Caco-2 (cell line): ENCODE data around the gene CENPL. TPM values are rescaled to one million over a fixed set of nuclear protein-coding genes. Genes with fewer than 3 reads are reported as not detected.
"Not testable (repeated sequence)": the region's sequence is repeated elsewhere in the genome, so short reads cannot be mapped to it uniquely, and the experiment has no call there.

ENCODE experiments used
- BruUV-seq: library from RNA; stranded (reverse); fragments of 400-500 nt; replicated peaks from 2 replicates; lab custom pipeline; 2021; lab: Mats Ljungman, UMichigan
- CTCF ChIA-PET: fragments of 300-600 bp; sonication (Branson Sonifier 250); formaldehyde crosslinking; loops from one replicate; lab custom pipeline; 2022; ENCODE audit warnings: antibody characterized with exemption; lab: Charles Lee
- POLR2A ChIA-PET: fragments of 300-600 bp; sonication (Branson Sonifier 250); formaldehyde crosslinking; loops from one replicate; lab custom pipeline; 2022; ENCODE audit warnings: antibody characterized with exemption; lab: Charles Lee
- DNase-seq, 2 experiments: peaks; one replicate each; pipeline versions ENCODE4 v3.0.0 to v3.0.0-alpha.2; 2020 to 2022
- H3K27me3 ChIP-seq: replicated peaks from 2 replicates; pipeline ENCODE4 v1.6.0; 2011; ENCODE audit warnings: low read length; ENCODE audit not compliant: control insufficient read depth, insufficient read depth
- H3K36me3 ChIP-seq: 2 replicates; pipeline ENCODE4 v1.5.1; 2011; ENCODE audit warnings: low read length; ENCODE audit not compliant: control insufficient read depth, insufficient read depth
- H3K4me1 ChIP-seq: fragments of 250-450 bp; sonication (Bioruptor Pico); 2 replicates; pipeline ENCODE4 v1.5.1; 2020; ENCODE audit warnings: mild to moderate bottlenecking
- H3K4me3 ChIP-seq: 2 replicates; pipeline ENCODE4 v1.5.1; 2011; ENCODE audit warnings: low read depth, mild to moderate bottlenecking, control low read depth, low read length
- H3K9me3 ChIP-seq: fragments of 250-450 bp; sonication (Bioruptor Pico); 2 replicates; pipeline ENCODE4 v1.5.1; 2020; ENCODE audit warnings: mild to moderate bottlenecking, moderate library complexity
- H3K27ac Mint-ChIP-seq: one replicate; pipeline ENCODE4 v1.8.0; 2022; ENCODE audit warnings: mixed read lengths; ENCODE audit not compliant: unreplicated experiment
- H3K27me3 Mint-ChIP-seq: one replicate; pipeline ENCODE4 v1.8.0; 2022; ENCODE audit warnings: mixed read lengths; ENCODE audit not compliant: insufficient read depth, unreplicated experiment
- H3K36me3 Mint-ChIP-seq: one replicate; pipeline ENCODE4 v1.8.0; 2022; ENCODE audit warnings: mild to moderate bottlenecking, mixed read lengths; ENCODE audit not compliant: insufficient read depth, unreplicated experiment
- H3K4me1 Mint-ChIP-seq: one replicate; pipeline ENCODE4 v1.8.0; 2022; ENCODE audit warnings: low read depth, mixed read lengths; ENCODE audit not compliant: unreplicated experiment
- H3K4me3 Mint-ChIP-seq: one replicate; pipeline ENCODE4 v1.8.0; 2022; ENCODE audit warnings: mild to moderate bottlenecking, moderate library complexity, mixed read lengths; ENCODE audit not compliant: unreplicated experiment
- H3K9me3 Mint-ChIP-seq: one replicate; pipeline ENCODE4 v1.8.0; 2022; ENCODE audit warnings: mixed read lengths; ENCODE audit not compliant: unreplicated experiment
- intact Hi-C: fragments of 100-400 bp; cut with micrococcal nuclease; formaldehyde crosslinking; loops from one replicate; pipeline ENCODE4 v1.10.0; 2022; ENCODE audit not compliant: unreplicated experiment
- total RNA-seq: library from RNA; stranded (reverse); gene quantifications from 2 replicates; pipeline ENCODE4 v1.2.3, GENCODE V29; 2022
- TF ChIP-seq, protein P1 (sequence below), 2 experiments: fragments of 200-600 bp in 1 of 2; IDR thresholded peaks; 1 replicate in 1 of 2; 2 replicates in 1 of 2; pipeline versions ENCODE4 v1.5.1 to v1.8.0; 2011 to 2022; ENCODE audit warnings: antibody characterized with exemption in 1 of 2, control low read depth in 1 of 2, inconsistent platforms in 1 of 2, low read depth in 1 of 2, low read length in 1 of 2, mild to moderate bottlenecking in 1 of 2, moderate library complexity in 1 of 2; ENCODE audit not compliant: insufficient read depth in 1 of 2, severe bottlenecking in 1 of 2, unreplicated experiment in 1 of 2

The CENPL gene
- total RNA-seq, 1 experiment from 2014 or later: 21.3 TPM

DNA sequence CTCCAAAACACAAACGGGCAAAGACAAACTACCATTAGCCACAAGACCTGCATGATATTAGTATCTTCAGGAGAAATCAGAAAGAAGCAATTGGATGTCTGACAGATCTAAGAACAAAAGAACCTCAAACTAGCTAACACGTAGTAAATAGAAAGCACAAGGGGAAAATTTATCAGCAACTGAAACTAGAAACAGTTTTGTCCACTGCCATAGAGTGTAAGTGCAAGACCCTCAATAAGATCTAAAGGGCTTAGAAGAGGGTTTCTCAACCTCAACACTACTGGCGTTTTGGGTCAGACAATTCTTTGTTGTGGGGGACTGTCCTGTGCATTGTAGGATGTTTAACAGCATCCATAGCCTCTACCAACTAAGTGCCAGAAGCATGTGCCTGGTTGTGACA lies 55.9 kb downstream of the CENPL start:
- intact Hi-C loops: no loop called here
- no peaks in the 10 kb centered on the region for H3K36me3 Mint-ChIP-seq
- H3K4me1 Mint-ChIP-seq: no peaks in the 10 kb centered on the region

DNA sequence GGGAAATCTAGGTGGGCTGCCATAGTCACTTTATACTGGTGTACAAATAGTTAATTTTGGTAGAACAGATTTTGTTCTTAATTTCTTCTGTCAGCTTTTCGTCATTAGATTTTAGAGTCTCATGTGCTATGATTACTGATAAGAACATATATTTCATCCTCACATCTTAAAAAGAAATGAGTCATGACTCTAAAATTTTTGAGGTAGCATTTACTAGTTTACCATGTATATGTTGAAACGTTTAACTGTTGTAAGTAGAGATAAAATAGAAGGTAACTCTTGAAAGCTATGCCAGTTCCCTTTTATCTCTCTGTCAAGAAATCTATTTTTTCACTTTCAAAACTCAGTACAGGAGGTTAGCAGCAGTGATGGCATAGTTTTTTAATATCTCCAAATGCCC lies 56.5 kb downstream of the CENPL start:
- Mint-ChIP-seq H3K4me3 (no peak overlapping the region), H3K27ac (no peak overlapping the region), H3K4me1 (no peaks in the 10 kb centered on the region), H3K27me3 (no peaks in the 10 kb centered on the region), H3K36me3 (no peaks in the 10 kb centered on the region), H3K9me3 (peaks cover 1% of the 10 kb centered on the region)
- intact Hi-C loops: no loop called here
- Histone ChIP-seq H3K36me3 (no peaks in the 10 kb centered on the region), H3K9me3 (peaks cover 2% of the 10 kb centered on the region; the same call in 1 of the 2 replicates), H3K4me3 (no peak overlapping the region), H3K27me3 (no peaks in the 10 kb centered on the region), H3K4me1 (no peaks in the 10 kb centered on the region)
- CTCF ChIA-PET: no interaction called here
- DNase-seq: no peak
- TF ChIP-seq, protein P1, sequence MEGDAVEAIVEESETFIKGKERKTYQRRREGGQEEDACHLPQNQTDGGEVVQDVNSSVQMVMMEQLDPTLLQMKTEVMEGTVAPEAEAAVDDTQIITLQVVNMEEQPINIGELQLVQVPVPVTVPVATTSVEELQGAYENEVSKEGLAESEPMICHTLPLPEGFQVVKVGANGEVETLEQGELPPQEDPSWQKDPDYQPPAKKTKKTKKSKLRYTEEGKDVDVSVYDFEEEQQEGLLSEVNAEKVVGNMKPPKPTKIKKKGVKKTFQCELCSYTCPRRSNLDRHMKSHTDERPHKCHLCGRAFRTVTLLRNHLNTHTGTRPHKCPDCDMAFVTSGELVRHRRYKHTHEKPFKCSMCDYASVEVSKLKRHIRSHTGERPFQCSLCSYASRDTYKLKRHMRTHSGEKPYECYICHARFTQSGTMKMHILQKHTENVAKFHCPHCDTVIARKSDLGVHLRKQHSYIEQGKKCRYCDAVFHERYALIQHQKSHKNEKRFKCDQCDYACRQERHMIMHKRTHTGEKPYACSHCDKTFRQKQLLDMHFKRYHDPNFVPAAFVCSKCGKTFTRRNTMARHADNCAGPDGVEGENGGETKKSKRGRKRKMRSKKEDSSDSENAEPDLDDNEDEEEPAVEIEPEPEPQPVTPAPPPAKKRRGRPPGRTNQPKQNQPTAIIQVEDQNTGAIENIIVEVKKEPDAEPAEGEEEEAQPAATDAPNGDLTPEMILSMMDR (IDR thresholded peaks at IDR 0.05; ENCODE audit: insufficient read depth in 1 of 2, low read depth in 1 of 2, low read length in 1 of 2, severe bottlenecking in 1 of 2, unreplicated experiment in 1 of 2): no peak
- POLR2A ChIA-PET: no interaction called here
- no TSS peak for BruUV-seq

More for the DNA sequence above, 55.9 kb downstream of the CENPL start:
- DNase-seq: no peak
- no peaks in the 10 kb centered on the region for H3K27me3 Mint-ChIP-seq
- POLR2A ChIA-PET: no interaction called here
- Histone ChIP-seq H3K4me1 (no peaks in the 10 kb centered on the region), H3K4me3 (no peak overlapping the region), H3K9me3 (no peaks in the 10 kb centered on the region), H3K36me3 (no peaks in the 10 kb centered on the region), H3K27me3 (no peaks in the 10 kb centered on the region)
- H3K27ac Mint-ChIP-seq: no peak overlapping the region
- CTCF ChIA-PET: no interaction called here
- no peak overlapping the region for H3K4me3 Mint-ChIP-seq
- no peaks in the 10 kb centered on the region for H3K9me3 Mint-ChIP-seq
- no TSS peak for BruUV-seq
- TF ChIP-seq, protein P1 (IDR thresholded peaks at IDR 0.05; ENCODE audit: insufficient read depth in 1 of 2, low read depth in 1 of 2, low read length in 1 of 2, severe bottlenecking in 1 of 2, unreplicated experiment in 1 of 2): no peak

DNA sequence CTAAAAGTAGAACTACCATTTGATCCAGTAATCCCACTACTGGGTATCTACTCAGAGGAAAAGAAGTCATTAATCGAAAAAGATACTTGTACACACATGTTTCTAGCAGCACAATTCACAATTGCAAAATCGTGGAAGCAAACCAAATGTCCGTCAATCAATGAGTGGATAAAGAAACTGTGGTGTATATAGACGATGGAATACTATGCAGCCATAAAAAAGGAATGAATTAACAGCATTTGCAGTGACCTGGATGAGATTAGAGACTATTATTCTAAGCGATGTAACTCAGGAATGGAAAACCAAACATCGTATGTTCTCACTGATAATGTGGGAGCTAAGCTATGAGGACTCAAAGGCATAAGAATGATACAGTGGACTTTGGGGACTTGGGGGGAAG lies 60.4 kb downstream of the CENPL start:
- H3K36me3 Mint-ChIP-seq, BruUV-seq, H3K27me3 ChIP-seq, H3K4me3 Mint-ChIP-seq, H3K4me1 Mint-ChIP-seq, CTCF ChIA-PET, H3K27ac Mint-ChIP-seq, H3K4me1 ChIP-seq, H3K4me3 ChIP-seq, DNase-seq, H3K27me3 Mint-ChIP-seq, intact Hi-C loops, H3K36me3 ChIP-seq, POLR2A ChIA-PET, H3K9me3 ChIP-seq: not testable (repeated sequence)
- H3K9me3 Mint-ChIP-seq: peaks cover 32% of the 10 kb centered on the region

DNA sequence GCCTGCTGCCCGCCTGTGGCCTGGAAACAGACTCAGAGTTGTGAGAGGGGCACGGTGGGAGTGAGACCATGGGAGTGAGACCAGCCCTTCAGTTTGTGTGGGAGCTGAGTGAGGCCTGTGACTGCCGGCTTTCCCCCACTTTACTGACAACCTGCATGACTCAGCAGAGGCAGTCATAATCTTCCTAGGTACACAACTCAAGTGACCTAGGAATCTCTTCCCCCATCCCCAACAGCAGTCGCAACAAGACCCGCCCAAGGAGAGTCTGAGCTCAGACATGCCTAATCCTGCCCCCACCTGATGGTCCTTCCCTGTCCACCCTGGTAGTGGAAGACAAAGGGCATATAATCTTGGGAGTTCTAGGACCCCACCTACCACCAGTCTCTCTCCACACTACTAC lies 65.7 kb downstream of the CENPL start:
- TF ChIP-seq, protein P1 (IDR thresholded peaks at IDR 0.05; ENCODE audit: insufficient read depth in 1 of 2, low read depth in 1 of 2, low read length in 1 of 2, severe bottlenecking in 1 of 2, unreplicated experiment in 1 of 2): no peak
- ChIA-PET CTCF (no interaction called here), POLR2A (no interaction called here)
- Mint-ChIP-seq H3K4me3 (no peak overlapping the region), H3K27ac (no peak overlapping the region), H3K36me3 (peaks cover 33% of the 10 kb centered on the region), H3K27me3 (no peaks in the 10 kb centered on the region), H3K4me1 (no peaks in the 10 kb centered on the region), H3K9me3 (peaks cover 35% of the 10 kb centered on the region)
- no peaks in the 10 kb centered on the region for H3K27me3 ChIP-seq
- DNase-seq: no peak
- no TSS peak for BruUV-seq
- peaks cover 3% of the 10 kb centered on the region; the same call in 1 of the 2 replicates for H3K9me3 ChIP-seq
- 0 out of 2 replicates have a peak, but pooled peaks cover 1% of the 10 kb centered on the region for H3K36me3 ChIP-seq
- intact Hi-C loops: no loop called here
- H3K4me1 ChIP-seq: no peaks in the 10 kb centered on the region
- H3K4me3 ChIP-seq: no peak overlapping the region
